Endothelial cell of umbilical vein (primary cell): ENCODE data around the gene SH3D21.

Experiments used
- CTCF ChIP-seq, 2 donors: IDR thresholded peaks; 1 replicate in 1 of 2; 2 replicates in 1 of 2; pipeline ENCODE4 v1.5.1; 2011; ENCODE audit warnings: low read length in 2 of 2, mild to moderate bottlenecking in 2 of 2, moderate library complexity in 2 of 2, control low read depth in 1 of 2, inconsistent platforms in 1 of 2, low read depth in 1 of 2; ENCODE audit not compliant: insufficient read depth in 1 of 2; ENCODE audit errors: extremely low read depth in 1 of 2
- EZH2 ChIP-seq: IDR thresholded peaks from 2 replicates; pipeline ENCODE4 v1.6.1; 2012; ENCODE audit warnings: borderline replicate concordance, low read depth, mild to moderate bottlenecking, moderate library complexity, low read length, inconsistent platforms; ENCODE audit not compliant: severe bottlenecking
- MYC ChIP-seq: IDR thresholded peaks from one replicate; pipeline ENCODE4 v1.6.1; 2011; ENCODE audit warnings: mild to moderate bottlenecking, low read depth, low read length
- POLR2AphosphoS5 ChIP-seq: IDR thresholded peaks from 2 replicates; pipeline ENCODE4 v1.6.1; 2012; ENCODE audit warnings: low read depth, mild to moderate bottlenecking, control low read depth, low read length, moderate library complexity; ENCODE audit not compliant: insufficient read depth

DNA sequence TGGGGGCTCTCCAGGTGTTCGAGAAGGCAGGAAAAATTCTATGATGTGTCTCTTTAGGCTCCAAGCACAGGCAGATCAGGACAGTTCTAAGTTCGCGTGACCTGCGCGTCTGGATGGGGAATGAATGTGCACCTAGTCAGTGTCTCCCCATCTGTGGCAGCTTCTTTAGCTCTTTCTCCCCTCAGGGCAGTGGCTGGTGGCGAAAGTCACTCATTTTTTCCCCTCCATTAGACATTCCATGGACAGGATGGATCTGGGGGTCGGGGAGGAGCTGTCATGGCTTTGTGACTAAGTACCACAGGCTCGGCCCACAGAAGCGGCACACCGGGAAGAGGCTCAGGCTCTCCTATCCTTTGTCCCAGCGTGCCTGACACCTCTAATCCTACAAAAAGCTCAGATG lies 48.3 kb downstream of the SH3D21 start:
- TF ChIP-seq CTCF (IDR thresholded peaks at IDR 0.05; ENCODE audit: extremely low read depth in 1 of 2, insufficient read depth in 1 of 2, low read depth in 1 of 2, low read length in 2 of 2) (no peak), MYC (no peak), EZH2 (no peak), POLR2AphosphoS5 (no peak)
